Measurements from ENCODE around the gene MLXIPL. TPM values are rescaled to one million over a fixed set of nuclear protein-coding genes. Genes with fewer than 3 reads are reported as not detected.

Gene MLXIPL
- total RNA-seq, 1 experiment from 2014 or later, result 6.1 TPM

DNA sequence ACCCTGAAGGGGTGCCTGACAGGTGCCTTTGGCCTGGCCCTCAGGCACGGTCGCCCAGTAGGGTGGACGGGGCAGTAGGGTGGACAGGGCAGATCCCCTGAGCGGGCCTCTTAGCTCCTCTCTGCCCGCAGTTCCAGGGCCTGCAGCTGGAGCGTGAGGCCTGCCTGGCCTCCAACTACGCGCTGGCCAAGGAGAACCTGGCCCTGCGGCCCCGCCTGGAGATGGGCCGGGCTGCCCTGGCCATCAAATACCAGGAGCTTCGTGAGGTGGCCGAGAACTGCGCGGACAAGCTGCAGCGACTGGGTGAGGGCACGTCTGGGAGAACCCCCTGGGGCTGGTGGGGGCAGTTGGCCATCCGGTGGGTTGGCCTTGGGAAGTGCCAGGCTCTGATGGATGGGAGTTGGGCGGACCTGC lies 45.0 kb upstream of the MLXIPL start:
- Mint-ChIP-seq H3K27ac (no peak overlapping the region), H3K4me3 (no peak overlapping the region; a peak in 1 of 5 replicates)

More for the DNA sequence above, 45.0 kb upstream of the MLXIPL start:
- no peak overlapping the region for H3K27ac ChIP-seq (ENCODE audit: insufficient read length, low read depth, low read length)
- no peak overlapping the region for H2AFZ ChIP-seq (ENCODE audit: low read length)
- H2BK15ac ChIP-seq (ENCODE audit: low read depth, low read length), result no peak overlapping the region
- no peak overlapping the region for H2AK5ac ChIP-seq (ENCODE audit: insufficient read length, low read length)
- no CpG with 5 or more reads among the region's 19 CpGs for WGBS (ENCODE audit: extremely low coverage, insufficient read length, low lambda C conversion rate)
- H2BK120ac ChIP-seq (ENCODE audit: low read depth, low read length, poor library complexity, severe bottlenecking), result no peak overlapping the region
- no peaks in the 10 kb centered on the region for H3K4me1 ChIP-seq (ENCODE audit: insufficient read depth, low read length)
- H4K91ac ChIP-seq (ENCODE audit: insufficient read length, low read depth, low read length), result no peak overlapping the region
- no peaks in the 10 kb centered on the region for H3K27me3 ChIP-seq (ENCODE audit: insufficient read depth, low read length)
- no peak overlapping the region for H3K18ac ChIP-seq (ENCODE audit: insufficient read length, low read depth, low read length)
- H3K4ac ChIP-seq (ENCODE audit: low read depth, low read length), result no peak overlapping the region
- Mint-ChIP-seq H3K36me3 (ENCODE audit: insufficient read depth in 1 of 3, low read depth in 3 of 3) (peaks cover 0 to 7% (median 4%) of the 10 kb centered on the region in 3 experiments; a peak in 3 of 7 replicates), H3K9me3 (no peaks in the 10 kb centered on the region), H3K4me1 (peaks cover 10 to 40% of the 10 kb centered on the region in 2 experiments), H3K27me3 (ENCODE audit: low read depth) (peaks cover 28% of the 10 kb centered on the region)
- H3T11ph ChIP-seq (ENCODE audit: low read length), result no peak overlapping the region
- no peaks in the 10 kb centered on the region for H3K79me2 ChIP-seq (ENCODE audit: insufficient read depth, low read length)
- H4K20me1 ChIP-seq (ENCODE audit: control insufficient read depth, insufficient read depth, insufficient read length), result no peaks in the 10 kb centered on the region
- no peaks in the 10 kb centered on the region for H3K79me1 ChIP-seq (ENCODE audit: insufficient read depth, low read depth, low read length, poor library complexity, severe bottlenecking)
- H3K56ac ChIP-seq (ENCODE audit: insufficient read length, low read depth, low read length), result no peak overlapping the region
- no peak overlapping the region for H3K9ac ChIP-seq (ENCODE audit: extremely low read depth, insufficient read length, low read length)
- H2BK5ac ChIP-seq (ENCODE audit: insufficient read length, low read length), result no peak overlapping the region
- H3K23ac ChIP-seq (ENCODE audit: insufficient read length, low read depth, low read length), result no peak overlapping the region
- H4K8ac ChIP-seq (replicated peaks; ENCODE audit: insufficient read length, low read depth, low read length), result no peak overlapping the region
- H3K14ac ChIP-seq (ENCODE audit: insufficient read depth, low read length), result no peak overlapping the region
- no peak overlapping the region for H2BK12ac ChIP-seq (ENCODE audit: insufficient read length, low read depth, low read length)
- no peak for DNase-seq
- no peaks in the 10 kb centered on the region for H3K9me3 ChIP-seq (ENCODE audit: control insufficient read depth, low read depth, low read length)
- peaks cover 10% of the 10 kb centered on the region for H3K23me2 ChIP-seq (ENCODE audit: insufficient read length, low read depth, low read length, poor library complexity, severe bottlenecking)
- H2BK20ac ChIP-seq (ENCODE audit: low read depth, low read length, poor library complexity, severe bottlenecking), result no peak overlapping the region
- H3K4me2 ChIP-seq (ENCODE audit: insufficient read depth, insufficient read length, low read length), result no peak overlapping the region
- H4K5ac ChIP-seq (ENCODE audit: insufficient read length, low read depth, low read length), result no peak overlapping the region
- TF ChIP-seq, protein P1, sequence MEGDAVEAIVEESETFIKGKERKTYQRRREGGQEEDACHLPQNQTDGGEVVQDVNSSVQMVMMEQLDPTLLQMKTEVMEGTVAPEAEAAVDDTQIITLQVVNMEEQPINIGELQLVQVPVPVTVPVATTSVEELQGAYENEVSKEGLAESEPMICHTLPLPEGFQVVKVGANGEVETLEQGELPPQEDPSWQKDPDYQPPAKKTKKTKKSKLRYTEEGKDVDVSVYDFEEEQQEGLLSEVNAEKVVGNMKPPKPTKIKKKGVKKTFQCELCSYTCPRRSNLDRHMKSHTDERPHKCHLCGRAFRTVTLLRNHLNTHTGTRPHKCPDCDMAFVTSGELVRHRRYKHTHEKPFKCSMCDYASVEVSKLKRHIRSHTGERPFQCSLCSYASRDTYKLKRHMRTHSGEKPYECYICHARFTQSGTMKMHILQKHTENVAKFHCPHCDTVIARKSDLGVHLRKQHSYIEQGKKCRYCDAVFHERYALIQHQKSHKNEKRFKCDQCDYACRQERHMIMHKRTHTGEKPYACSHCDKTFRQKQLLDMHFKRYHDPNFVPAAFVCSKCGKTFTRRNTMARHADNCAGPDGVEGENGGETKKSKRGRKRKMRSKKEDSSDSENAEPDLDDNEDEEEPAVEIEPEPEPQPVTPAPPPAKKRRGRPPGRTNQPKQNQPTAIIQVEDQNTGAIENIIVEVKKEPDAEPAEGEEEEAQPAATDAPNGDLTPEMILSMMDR (conservative IDR thresholded peaks at IDR 0.05), result no peak

Data from H9 (cell line).